Activated naive CD8-positive, alpha-beta T cell treated with anti-CD3 and anti-CD28 coated beads, Interleukin-2, amount 50 U/mL, for 24 hours (primary cell): ENCODE results near the gene CDKN2D.
"Not testable (repeated sequence)": the region's sequence is repeated elsewhere in the genome, so short reads cannot be mapped to it uniquely, and the experiment has no call there.

Source experiments
- ATAC-seq: fragments of 150-1000 bp; cut with Tn5 transposase; one replicate; pipeline ENCODE4 v1.10.0; 2021
- DNase-seq: peaks from one replicate; pipeline ENCODE4 v3.0.0; 2021
- H3K27ac Mint-ChIP-seq: one replicate; pipeline ENCODE4 v1.8.0; 2021; ENCODE audit warnings: mild to moderate bottlenecking, mixed read lengths
- H3K27me3 Mint-ChIP-seq: one replicate; pipeline ENCODE4 v1.8.0; 2021; ENCODE audit warnings: mixed read lengths
- H3K36me3 Mint-ChIP-seq: one replicate; pipeline ENCODE4 v1.8.0; 2021; ENCODE audit warnings: low read depth, mixed read lengths
- H3K4me1 Mint-ChIP-seq: one replicate; pipeline ENCODE4 v1.8.0; 2021; ENCODE audit warnings: mixed read lengths
- H3K4me3 Mint-ChIP-seq: one replicate; pipeline ENCODE4 v1.8.0; 2021; ENCODE audit warnings: mild to moderate bottlenecking, moderate library complexity, mixed read lengths
- H3K9me3 Mint-ChIP-seq: one replicate; pipeline ENCODE4 v1.8.0; 2021; ENCODE audit warnings: mixed read lengths

CDKN2D gene

GRCh38 chr19:10593148-10593547 lies 24.4 kb upstream of the CDKN2D start:
- Mint-ChIP-seq H3K4me3 (no peak overlapping the region), H3K9me3 (no peaks in the 10 kb centered on the region), H3K27ac (no peak overlapping the region), H3K36me3 (no peaks in the 10 kb centered on the region), H3K4me1 (peaks cover 25% of the 10 kb centered on the region), H3K27me3 (peaks cover 1% of the 10 kb centered on the region)
- DNase-seq (no peak), ATAC-seq (no peak)

- H3K4me1 Mint-ChIP-seq, result peaks cover 7% of the 10 kb centered on the region
- H3K9me3 Mint-ChIP-seq, result peaks cover 6% of the 10 kb centered on the region
Observed at GRCh38 chr19:10587839-10588150, 19.0 kb upstream of the CDKN2D start.

GRCh38 chr19:10587022-10587838 lies 18.5 kb upstream of the CDKN2D start, which contains the start of gene AP1M2:
TSS of gene AP1M2 (minus strand) at chr19:10587312. CDS start at chr19:10587231, 81 bp downstream.
- peaks cover 6% of the 10 kb centered on the region for H3K9me3 Mint-ChIP-seq
- no peak for DNase-seq
- no peaks in the 10 kb centered on the region for H3K36me3 Mint-ChIP-seq
- peaks cover 7% of the 10 kb centered on the region for H3K27me3 Mint-ChIP-seq
- H3K4me3 Mint-ChIP-seq, result no peak within 1 kb of the TSS
- no peak within 1 kb of the TSS for H3K27ac Mint-ChIP-seq
- no peak for ATAC-seq
- peaks cover 7% of the 10 kb centered on the region for H3K4me1 Mint-ChIP-seq

More at GRCh38 chr19:10587839-10588150, 19.0 kb upstream of the CDKN2D start:
- Mint-ChIP-seq H3K4me3 (no peak overlapping the region), H3K27me3 (peaks cover 7% of the 10 kb centered on the region), H3K27ac (no peak overlapping the region), H3K36me3 (no peaks in the 10 kb centered on the region)
- ATAC-seq (no peak), DNase-seq (no peak)

DNA sequence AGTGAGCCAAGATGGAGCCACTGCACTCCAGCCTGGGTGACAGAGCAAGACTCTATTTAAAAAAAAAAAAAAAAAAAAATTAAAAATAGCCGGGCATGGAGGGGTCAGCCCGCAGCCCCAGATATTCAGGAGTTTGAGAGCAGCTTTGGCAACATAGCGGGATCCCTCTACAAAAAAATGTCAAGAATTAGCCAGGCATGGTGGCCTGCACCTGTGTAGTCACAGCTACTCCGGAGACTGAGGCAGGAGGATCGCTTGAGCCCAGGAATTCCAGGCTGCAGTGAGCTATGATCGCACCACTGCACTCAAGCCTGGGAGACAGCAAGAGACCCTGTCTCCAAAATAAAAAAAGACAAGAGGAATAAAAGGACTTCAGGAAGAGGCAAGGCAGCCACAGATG lies 17.6 kb upstream of the CDKN2D start:
- H3K4me1 Mint-ChIP-seq, result peaks cover 9% of the 10 kb centered on the region
- ATAC-seq, result no peak

DNA sequence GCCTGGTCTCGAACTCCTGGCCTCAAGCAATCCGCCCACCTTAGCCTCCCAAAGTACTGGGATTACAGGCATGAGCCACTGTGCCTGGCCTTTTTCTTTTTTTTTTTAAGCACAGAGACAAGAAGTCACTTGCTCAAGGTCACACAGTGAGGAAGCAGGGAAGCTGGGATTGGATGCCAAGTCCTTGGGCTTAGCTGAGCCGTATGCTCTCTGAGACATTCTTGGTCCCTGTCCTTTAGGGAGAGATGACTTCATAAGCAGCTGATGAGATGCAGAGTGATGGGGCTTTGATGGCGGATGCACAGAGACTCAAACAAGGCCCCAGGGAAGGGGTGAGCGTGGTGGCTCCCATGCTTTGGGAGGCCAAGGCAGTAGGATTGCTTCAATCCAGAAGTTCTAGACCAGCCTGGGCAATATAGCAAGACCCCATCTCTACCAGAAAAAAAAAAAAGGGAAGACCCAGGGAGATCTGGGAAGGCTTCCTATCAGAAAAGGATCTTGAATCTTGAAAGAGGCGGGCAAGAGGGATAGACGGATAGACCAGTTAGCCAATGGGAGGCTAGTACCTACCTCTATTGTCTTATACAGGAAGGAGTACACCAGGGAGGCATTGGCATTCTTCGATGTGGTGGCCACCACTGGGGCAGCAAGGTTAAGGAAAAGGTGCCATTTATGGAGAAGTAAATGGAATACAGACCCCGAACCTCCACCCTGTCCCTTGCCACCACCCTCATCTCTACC lies 14.4 kb upstream of the CDKN2D start:
- Mint-ChIP-seq H3K27ac (no peak overlapping the region), H3K27me3 (peaks cover 7% of the 10 kb centered on the region), H3K4me3 (no peak overlapping the region), H3K36me3 (no peaks in the 10 kb centered on the region), H3K4me1 (peaks cover 14% of the 10 kb centered on the region), H3K9me3 (peaks cover 6% of the 10 kb centered on the region)
- no peak for DNase-seq
- ATAC-seq, result no peak

More for the DNA sequence above, 17.6 kb upstream of the CDKN2D start:
- H3K4me3 Mint-ChIP-seq, result no peak overlapping the region
- peaks cover 6% of the 10 kb centered on the region for H3K9me3 Mint-ChIP-seq
- H3K27me3 Mint-ChIP-seq, result peaks cover 7% of the 10 kb centered on the region
- no peak overlapping the region for H3K27ac Mint-ChIP-seq
- DNase-seq, result no peak
- H3K36me3 Mint-ChIP-seq, result no peaks in the 10 kb centered on the region

DNA sequence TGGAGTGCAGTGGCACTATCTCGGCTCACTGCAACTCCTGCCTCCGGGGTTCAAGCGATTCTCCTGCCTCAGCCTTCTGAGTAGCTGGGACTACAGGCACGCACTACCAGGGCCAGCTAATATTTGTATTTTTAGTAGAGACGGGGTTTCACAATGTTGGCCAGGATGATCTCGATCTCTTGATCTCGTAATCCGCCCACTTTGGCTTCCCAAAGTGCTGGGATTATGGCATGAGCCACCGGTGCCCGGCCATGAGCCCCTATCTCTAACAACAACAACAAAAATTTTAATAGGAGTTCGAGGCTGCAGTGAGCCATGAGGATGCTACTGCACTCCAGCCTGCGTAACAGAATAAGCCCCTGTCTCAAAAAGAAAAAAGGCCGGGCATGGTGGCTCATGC lies 13.3 kb upstream of the CDKN2D start:
- ATAC-seq, result no peak
- H3K27ac Mint-ChIP-seq, result no peak overlapping the region
- H3K27me3 Mint-ChIP-seq, result no peaks in the 10 kb centered on the region
- H3K9me3 Mint-ChIP-seq, result no peaks in the 10 kb centered on the region
- no peak for DNase-seq
- H3K36me3 Mint-ChIP-seq, result no peaks in the 10 kb centered on the region
- no peak overlapping the region for H3K4me3 Mint-ChIP-seq
- peaks cover 7% of the 10 kb centered on the region for H3K4me1 Mint-ChIP-seq

DNA sequence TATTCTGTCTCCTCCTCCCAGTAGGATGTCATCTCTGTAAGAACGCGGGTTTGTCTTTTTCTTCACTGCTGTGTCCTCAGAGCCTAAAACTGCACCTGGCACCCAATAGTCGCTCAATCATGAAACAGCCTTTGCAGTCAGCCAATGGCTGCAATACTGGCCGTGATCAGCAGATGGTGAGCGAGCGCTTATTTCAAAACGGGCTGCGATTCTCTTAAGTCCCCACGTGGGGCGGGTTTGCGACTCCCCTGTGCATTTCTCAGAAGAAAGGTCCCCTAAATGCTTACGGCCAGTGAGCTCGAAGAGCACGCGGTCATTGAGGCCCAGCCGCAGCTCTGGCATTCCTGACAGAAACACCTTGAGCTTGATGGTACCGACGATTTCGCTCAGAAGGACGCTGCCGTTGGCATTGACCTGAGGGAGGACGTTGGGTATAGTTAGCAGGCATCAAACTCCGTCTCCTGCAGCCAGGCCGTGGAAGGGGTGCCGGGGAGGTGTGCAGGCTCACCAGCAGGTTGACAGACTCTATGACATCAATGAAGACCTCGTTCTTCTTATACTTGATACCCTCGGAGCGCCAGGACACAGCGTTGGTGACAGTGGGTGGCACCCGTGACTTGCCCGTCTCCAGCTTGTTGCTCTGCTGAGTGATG lies 12.3 kb upstream of the CDKN2D start:
- Mint-ChIP-seq H3K27ac (peak overlapping the region; percentile 65), H3K27me3 (no peaks in the 10 kb centered on the region), H3K36me3 (no peaks in the 10 kb centered on the region), H3K9me3 (no peaks in the 10 kb centered on the region), H3K4me1 (peaks cover 7% of the 10 kb centered on the region), H3K4me3 (no peak overlapping the region)
- ATAC-seq (peak; percentile 85), DNase-seq (peak; percentile 93)

GRCh38 chr19:10577951-10578350 lies 9.2 kb upstream of the CDKN2D start:
- Mint-ChIP-seq H3K9me3 (no peaks in the 10 kb centered on the region), H3K4me1 (peaks cover 7% of the 10 kb centered on the region), H3K27me3 (no peaks in the 10 kb centered on the region), H3K36me3 (no peaks in the 10 kb centered on the region), H3K27ac (no peak overlapping the region), H3K4me3 (no peak overlapping the region)
- no peak for DNase-seq
- ATAC-seq, result no peak

- Mint-ChIP-seq H3K4me3 (no peak overlapping the region), H3K27ac (no peak overlapping the region), H3K27me3 (no peaks in the 10 kb centered on the region), H3K36me3 (peaks cover 2% of the 10 kb centered on the region), H3K4me1 (peaks cover 9% of the 10 kb centered on the region), H3K9me3 (no peaks in the 10 kb centered on the region)
- ATAC-seq (no peak), DNase-seq (no peak)
Observed at GRCh38 chr19:10575011-10575716, 6.4 kb upstream of the CDKN2D start.

GRCh38 chr19:10574462-10574861 lies 5.7 kb upstream of the CDKN2D start:
- H3K4me1 Mint-ChIP-seq, result peaks cover 16% of the 10 kb centered on the region
- no peak overlapping the region for H3K4me3 Mint-ChIP-seq
- no peaks in the 10 kb centered on the region for H3K27me3 Mint-ChIP-seq
- peaks cover 2% of the 10 kb centered on the region for H3K36me3 Mint-ChIP-seq
- H3K27ac Mint-ChIP-seq, result no peak overlapping the region
- ATAC-seq (no peak), DNase-seq (no peak)
- H3K9me3 Mint-ChIP-seq, result no peaks in the 10 kb centered on the region

GRCh38 chr19:10573793-10574192 lies 5.0 kb upstream of the CDKN2D start:
- peaks cover 22% of the 10 kb centered on the region for H3K4me1 Mint-ChIP-seq
- ATAC-seq, H3K27ac Mint-ChIP-seq, H3K4me3 Mint-ChIP-seq, DNase-seq, H3K27me3 Mint-ChIP-seq, H3K9me3 Mint-ChIP-seq, H3K36me3 Mint-ChIP-seq: not testable (repeated sequence)

DNA sequence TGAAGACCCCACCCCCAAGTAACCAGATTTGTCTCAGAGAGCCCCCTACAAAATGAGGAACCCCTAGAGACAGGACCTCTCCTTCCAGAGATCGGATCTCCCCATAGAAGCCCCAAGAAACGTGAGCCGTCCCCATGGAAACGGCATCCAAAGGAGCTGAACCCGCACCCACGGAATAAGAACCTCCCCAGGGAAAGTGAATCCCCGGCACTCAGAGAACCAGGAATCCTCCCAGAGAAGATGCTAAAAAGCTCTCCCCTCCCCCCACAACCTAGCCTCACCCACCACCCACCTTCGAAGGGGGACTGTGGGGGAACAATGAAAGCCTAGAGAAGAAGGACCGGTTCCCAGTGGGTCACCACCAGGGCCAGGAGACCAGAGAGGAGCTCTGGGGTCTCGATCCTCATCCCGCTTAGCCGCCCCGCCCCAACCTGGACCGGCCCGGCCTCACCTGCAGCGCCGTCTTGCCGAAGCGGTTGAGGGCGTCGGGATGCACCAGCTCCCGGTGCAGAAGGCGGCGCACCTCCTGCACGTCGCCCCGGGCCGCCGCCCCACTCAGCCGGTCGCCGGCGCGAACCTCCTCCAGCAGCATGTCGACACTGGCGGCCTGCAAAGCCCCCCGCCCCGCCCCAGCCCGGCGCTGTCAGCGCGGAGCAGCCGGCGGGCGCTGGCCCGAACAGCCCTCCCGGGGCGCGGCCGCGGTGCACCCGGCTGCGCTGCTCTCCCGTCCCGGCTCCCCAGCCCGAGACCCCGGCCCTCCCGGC lies 535 bp downstream of the CDKN2D start:
- no peaks in the 10 kb centered on the region for H3K27me3 Mint-ChIP-seq

DNA sequence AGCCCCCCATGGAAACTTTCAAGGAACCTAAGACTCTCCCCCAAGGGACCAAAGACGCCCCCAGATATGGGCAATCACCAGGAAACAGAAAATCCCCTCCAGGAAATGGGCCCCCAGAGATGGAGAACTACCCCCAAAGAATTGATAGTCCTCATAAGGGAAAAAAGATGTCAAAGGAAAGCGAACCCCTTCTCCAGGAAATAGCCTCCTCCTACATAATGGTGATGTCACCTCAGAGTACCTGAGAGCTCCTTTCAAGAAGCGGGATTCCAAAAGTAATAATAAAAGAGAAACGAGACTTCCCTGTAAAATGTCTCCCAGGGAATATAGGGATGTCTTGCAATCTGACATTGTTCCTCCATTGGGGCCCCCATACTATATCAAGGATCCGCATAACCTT lies 1.1 kb downstream of the CDKN2D start:
- DNase-seq, result peak; percentile 25

More for the DNA sequence above, 535 bp downstream of the CDKN2D start:
- H3K27ac Mint-ChIP-seq, result peak overlapping the region; percentile 100
- peaks cover 52% of the 10 kb centered on the region for H3K4me1 Mint-ChIP-seq
- DNase-seq (peak; percentile 67), ATAC-seq (peak; percentile 4)
- H3K4me3 Mint-ChIP-seq, result peak overlapping the region; percentile 98
- H3K9me3 Mint-ChIP-seq, result no peaks in the 10 kb centered on the region
- H3K36me3 Mint-ChIP-seq, result peaks cover 21% of the 10 kb centered on the region

More for the DNA sequence above, 1.1 kb downstream of the CDKN2D start:
- Mint-ChIP-seq H3K9me3 (no peaks in the 10 kb centered on the region), H3K36me3 (peaks cover 23% of the 10 kb centered on the region), H3K27ac (peak overlapping the region; percentile 100), H3K4me3 (peak overlapping the region; percentile 98), H3K27me3 (no peaks in the 10 kb centered on the region), H3K4me1 (peaks cover 52% of the 10 kb centered on the region)
- ATAC-seq, result no peak
